Prostate gland (tissue), 2 donors: ENCODE data around the gene MEGF8. TPM values are rescaled to one million over a fixed set of nuclear protein-coding genes. Genes with fewer than 3 reads are reported as not detected.

Experiments used
- DNase-seq: peaks from one replicate; pipeline ENCODE4 v3.0.0-alpha.2; 2019; ENCODE audit warnings: low spot score
- H3K27ac ChIP-seq, 2 donors: fragments of 200-600 bp; sonication (generic); 2 replicates each; pipeline ENCODE4 v1.5.1; 2017 to 2019
- H3K27me3 ChIP-seq: fragments of 200-600 bp; sonication (generic); replicated peaks from 2 replicates; pipeline ENCODE4 v1.5.1; 2019; ENCODE audit not compliant: insufficient read depth
- H3K36me3 ChIP-seq, 2 donors: fragments of 200-600 bp; sonication (generic); 1 replicate in 1 of 2; 2 replicates in 1 of 2; pipeline versions ENCODE4 v1.5.1 to v1.8.1; 2017 to 2019
- H3K4me1 ChIP-seq: fragments of 200-600 bp; sonication (generic); replicated peaks from 2 replicates; pipeline ENCODE4 v1.5.1; 2019
- H3K4me3 ChIP-seq, 2 donors: fragments of 200-600 bp; sonication (generic); 2 replicates each; pipeline ENCODE4 v1.5.1; 2017 to 2019
- H3K9me3 ChIP-seq: fragments of 200-600 bp; sonication (generic); 2 replicates; pipeline ENCODE4 v1.5.1; 2017
- POLR2A ChIP-seq: fragments of 450-650 bp; IDR thresholded peaks from one replicate; pipeline ENCODE4 v1.6.1; 2016; ENCODE audit warnings: antibody characterized with exemption, mild to moderate bottlenecking
- POLR2AphosphoS5 ChIP-seq: sonication (generic); formaldehyde crosslinking; IDR thresholded peaks from one replicate; pipeline ENCODE4 v1.6.1; 2017; ENCODE audit warnings: antibody characterized with exemption
- WGBS: methylation state at CpG from one replicate; pipeline ENCODE4 v1.1.5; 2018; 5-methylcytosine and 5-hydroxymethylcytosine counted together
- intact Hi-C: fragments of 100-400 bp; cut with DNase I; formaldehyde crosslinking; loops from one replicate; pipeline ENCODE4 v1.14.2; 2022
- total RNA-seq, 2 donors: library from RNA; depleted of rRNA; stranded (reverse); fragments of >200 nt; gene quantifications; one replicate each; pipeline ENCODE4 v1.1.0, GENCODE V29; 2016
- TF ChIP-seq, protein P1 (sequence below), 4 experiments: fragments of 200-600 bp in 2 of 4; fragments of 450-650 bp in 2 of 4; sonication (generic) in 2 of 4; IDR thresholded peaks; 1 replicate in 3 of 4; 2 replicates in 1 of 4; pipeline ENCODE4 v1.5.1; 2016 to 2019; ENCODE audit warnings: antibody characterized with exemption in 4 of 4, mild to moderate bottlenecking in 2 of 4, moderate library complexity in 2 of 4

MEGF8 gene
- total RNA-seq, 2 donors from 2014 or later: 22.8 to 30.7 TPM

DNA sequence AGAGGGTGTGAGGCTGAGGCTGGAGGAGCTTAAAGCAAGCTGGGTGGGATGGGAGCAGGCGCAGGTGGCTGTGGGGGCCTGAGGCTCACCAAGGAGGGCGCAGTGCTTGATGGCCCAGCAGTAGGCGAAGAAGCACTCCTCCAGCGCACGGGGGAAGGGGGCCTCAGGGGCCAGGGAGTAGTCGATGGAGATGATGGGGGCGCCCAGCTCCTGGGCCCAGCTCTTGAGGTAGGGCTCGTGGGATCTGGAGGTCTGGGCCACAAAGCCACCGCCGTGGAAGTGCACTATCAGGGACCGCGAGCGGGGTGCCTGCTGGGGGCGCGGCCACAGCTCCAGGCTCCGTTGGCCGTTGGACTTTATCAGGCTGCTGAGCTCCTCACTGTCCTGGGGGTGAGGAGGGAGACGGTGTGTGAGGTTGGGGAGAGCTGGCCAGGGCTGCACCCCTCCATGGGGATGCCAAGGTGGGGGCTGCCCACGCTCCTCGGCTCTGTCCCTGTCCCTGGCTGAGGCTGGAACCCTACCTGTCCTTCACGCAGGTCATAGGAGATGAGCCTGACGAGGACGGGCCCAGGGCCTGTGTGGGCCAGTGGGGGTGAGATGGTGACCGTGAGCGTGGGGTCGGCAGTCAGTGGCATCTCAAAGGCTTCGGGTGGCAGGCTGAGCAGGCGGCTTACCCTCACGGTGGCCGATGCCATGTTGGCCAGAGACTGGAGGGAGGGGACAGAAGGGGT is 81.8 kb downstream of the MEGF8 start:
- H3K36me3 ChIP-seq: no peaks in the 10 kb centered on the region

DNA sequence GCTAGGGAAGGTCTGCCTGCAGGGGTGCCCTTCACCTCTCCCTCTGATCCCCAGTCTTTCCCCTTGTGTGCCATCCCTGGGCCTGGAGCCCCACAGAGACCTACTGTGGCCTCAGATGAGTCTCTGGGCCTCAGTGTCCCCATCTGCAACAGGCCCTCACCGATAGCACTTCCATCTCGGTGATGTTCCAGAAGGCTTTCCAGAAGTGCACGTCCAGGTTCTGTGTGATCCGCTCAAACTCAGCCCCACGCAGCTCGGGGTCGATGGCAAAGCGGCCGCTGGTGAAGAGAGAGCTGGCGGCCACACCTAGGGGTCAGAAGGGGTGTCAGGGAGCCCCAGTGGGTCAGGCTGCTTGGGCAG is 82.4 kb downstream of the MEGF8 start:
- TF ChIP-seq POLR2A: no peak
- TF ChIP-seq, protein P1, sequence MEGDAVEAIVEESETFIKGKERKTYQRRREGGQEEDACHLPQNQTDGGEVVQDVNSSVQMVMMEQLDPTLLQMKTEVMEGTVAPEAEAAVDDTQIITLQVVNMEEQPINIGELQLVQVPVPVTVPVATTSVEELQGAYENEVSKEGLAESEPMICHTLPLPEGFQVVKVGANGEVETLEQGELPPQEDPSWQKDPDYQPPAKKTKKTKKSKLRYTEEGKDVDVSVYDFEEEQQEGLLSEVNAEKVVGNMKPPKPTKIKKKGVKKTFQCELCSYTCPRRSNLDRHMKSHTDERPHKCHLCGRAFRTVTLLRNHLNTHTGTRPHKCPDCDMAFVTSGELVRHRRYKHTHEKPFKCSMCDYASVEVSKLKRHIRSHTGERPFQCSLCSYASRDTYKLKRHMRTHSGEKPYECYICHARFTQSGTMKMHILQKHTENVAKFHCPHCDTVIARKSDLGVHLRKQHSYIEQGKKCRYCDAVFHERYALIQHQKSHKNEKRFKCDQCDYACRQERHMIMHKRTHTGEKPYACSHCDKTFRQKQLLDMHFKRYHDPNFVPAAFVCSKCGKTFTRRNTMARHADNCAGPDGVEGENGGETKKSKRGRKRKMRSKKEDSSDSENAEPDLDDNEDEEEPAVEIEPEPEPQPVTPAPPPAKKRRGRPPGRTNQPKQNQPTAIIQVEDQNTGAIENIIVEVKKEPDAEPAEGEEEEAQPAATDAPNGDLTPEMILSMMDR (IDR thresholded peaks at IDR 0.05): no peak
- TF ChIP-seq POLR2AphosphoS5: no peak
- H3K4me3 ChIP-seq: no peak overlapping the region
- H3K4me1 ChIP-seq: no peaks in the 10 kb centered on the region
- H3K9me3 ChIP-seq: no peaks in the 10 kb centered on the region
- intact Hi-C loops: no loop called here
- no peak overlapping the region for H3K27ac ChIP-seq
- 98% methylated on average over 10 of the region's 10 CpGs for WGBS
- no peak for DNase-seq
- no peaks in the 10 kb centered on the region for H3K36me3 ChIP-seq
- H3K27me3 ChIP-seq: no peaks in the 10 kb centered on the region

More for the DNA sequence above, 81.8 kb downstream of the MEGF8 start:
- Histone ChIP-seq H3K4me3 (no peak overlapping the region), H3K9me3 (no peaks in the 10 kb centered on the region), H3K27me3 (no peaks in the 10 kb centered on the region), H3K27ac (no peak overlapping the region), H3K4me1 (no peaks in the 10 kb centered on the region)
- intact Hi-C loops: no loop called here
- TF ChIP-seq, protein P1 (IDR thresholded peaks at IDR 0.05): no peak
- no peak for TF ChIP-seq POLR2A
- TF ChIP-seq POLR2AphosphoS5: no peak
- DNase-seq: no peak
- WGBS: 91% methylated on average over 30 of the region's 30 CpGs

DNA sequence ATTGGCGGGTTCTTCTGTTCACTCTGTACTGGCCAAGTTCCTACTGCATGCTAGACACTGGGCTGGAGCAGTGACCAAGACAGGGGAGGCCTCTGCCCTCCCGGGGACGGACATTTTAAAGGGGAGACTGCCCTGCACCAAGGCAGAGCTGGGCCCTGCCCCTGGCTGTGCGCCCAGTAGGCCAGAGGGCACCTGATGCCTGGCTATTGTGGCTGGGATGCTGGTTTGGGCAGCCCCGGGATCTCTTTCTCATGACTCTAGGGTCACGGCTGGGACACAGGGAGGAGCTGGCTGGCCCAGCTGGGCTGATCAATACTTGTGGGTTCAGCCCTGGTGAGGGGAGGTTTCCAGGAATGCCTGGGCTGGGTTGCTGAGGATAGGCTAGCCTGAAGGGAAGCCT is 84.0 kb downstream of the MEGF8 start:
- DNase-seq: no peak
- Histone ChIP-seq H3K9me3 (no peaks in the 10 kb centered on the region), H3K27ac (no peak overlapping the region), H3K27me3 (no peaks in the 10 kb centered on the region), H3K4me1 (no peaks in the 10 kb centered on the region), H3K36me3 (no peaks in the 10 kb centered on the region), H3K4me3 (no peak overlapping the region)
- intact Hi-C loops: no loop called here
- WGBS: 49% methylated on average over 6 of the region's 6 CpGs
- TF ChIP-seq POLR2A (no peak), POLR2AphosphoS5 (no peak)
- TF ChIP-seq, protein P1 (IDR thresholded peaks at IDR 0.05): no peak

DNA sequence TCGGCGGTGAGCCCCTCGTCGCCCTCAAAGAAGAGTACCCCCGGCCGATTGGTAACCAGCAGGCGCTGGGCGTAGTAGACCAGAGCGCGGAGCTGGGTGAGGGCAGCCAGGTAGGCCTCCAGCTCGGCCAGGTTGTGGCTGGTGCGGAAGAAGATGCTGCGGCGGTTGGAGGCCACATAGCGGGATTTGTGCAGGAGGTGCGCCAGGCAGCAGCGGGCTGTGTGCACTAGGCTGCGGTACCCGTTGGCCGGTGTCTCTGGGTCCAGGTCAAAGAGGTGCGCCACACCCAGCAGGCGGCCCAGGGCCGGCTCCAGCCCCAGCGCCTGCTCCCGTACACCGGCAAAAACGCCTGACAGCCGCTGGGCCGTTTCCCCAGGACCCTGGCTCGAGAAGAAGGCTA is 84.9 kb downstream of the MEGF8 start:
- whole genome bisulfite sequencing: 95% methylated on average over 28 of the region's 30 CpGs
- no peak overlapping the region for H3K4me3 ChIP-seq
- no peaks in the 10 kb centered on the region for H3K27me3 ChIP-seq
- no peaks in the 10 kb centered on the region for H3K9me3 ChIP-seq
- H3K36me3 ChIP-seq: no peaks in the 10 kb centered on the region
- TF ChIP-seq, protein P1 (IDR thresholded peaks at IDR 0.05): no peak
- TF ChIP-seq POLR2A (no peak), POLR2AphosphoS5 (no peak)
- no peak overlapping the region for H3K27ac ChIP-seq
- no peak for DNase-seq
- H3K4me1 ChIP-seq: no peaks in the 10 kb centered on the region
- intact Hi-C loops: no loop called here

DNA sequence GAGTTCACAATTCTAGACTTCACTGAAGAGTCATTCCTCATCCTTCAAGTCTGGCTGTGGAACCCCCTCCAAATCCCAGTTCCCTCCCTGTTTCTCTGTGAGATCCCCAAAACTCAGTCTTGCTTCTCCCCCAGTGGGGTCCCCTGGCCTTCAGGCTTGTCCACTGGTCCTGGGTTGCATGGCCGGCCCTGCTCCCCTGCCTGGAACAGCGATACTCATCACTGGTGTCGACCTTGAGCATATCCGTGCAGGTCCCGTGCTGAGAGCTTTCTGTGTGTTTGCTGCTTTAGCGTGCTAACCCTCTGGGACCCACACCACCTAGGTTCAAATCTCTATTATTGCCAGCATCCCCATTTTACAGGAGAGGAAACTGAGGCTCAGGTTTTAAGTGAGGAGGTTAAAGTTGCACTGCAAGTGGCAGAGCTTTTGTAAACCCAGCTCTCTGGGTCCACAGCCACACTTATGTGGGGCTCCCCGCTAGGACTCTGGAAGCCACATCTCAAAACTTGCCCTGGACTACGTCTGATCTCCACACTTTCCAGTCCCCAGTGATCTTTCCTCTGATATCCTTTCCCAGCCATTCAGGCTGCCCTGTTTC is 86.2 kb downstream of the MEGF8 start:
- Histone ChIP-seq H3K4me3 (no peak overlapping the region), H3K27ac (no peak overlapping the region), H3K4me1 (no peaks in the 10 kb centered on the region), H3K36me3 (no peaks in the 10 kb centered on the region), H3K27me3 (no peaks in the 10 kb centered on the region), H3K9me3 (no peaks in the 10 kb centered on the region)
- no peak for DNase-seq
- WGBS: 96% methylated on average over 8 of the region's 8 CpGs
- TF ChIP-seq, protein P1 (IDR thresholded peaks at IDR 0.05): no peak
- TF ChIP-seq POLR2AphosphoS5 (no peak), POLR2A (no peak)
- intact Hi-C loops: no loop called here
